Gastroesophageal sphincter (tissue), 4 donors: ENCODE measurements around the gene GDPD3. TPM values are rescaled to one million over a fixed set of nuclear protein-coding genes. Genes with fewer than 3 reads are reported as not detected.
"Not testable (repeated sequence)": the region's sequence is repeated elsewhere in the genome, so short reads cannot be mapped to it uniquely, and the experiment has no call there.

Experiments used
- ATAC-seq: fragments of 150-250 bp; one replicate; pipeline ENCODE4 v1.9.1; 2016; ENCODE audit warnings: mild to moderate bottlenecking, moderate library complexity
- H3K27ac ChIP-seq, 4 donors: fragments of 200-600 bp; sonication (generic) in 3 of 4; 1 replicate in 3 of 4; 2 replicates in 1 of 4; pipeline ENCODE4 v1.5.1; 2016 to 2019
- H3K27me3 ChIP-seq: fragments of 200-600 bp; sonication (generic); one replicate; pipeline ENCODE4 v1.5.1; 2019
- H3K36me3 ChIP-seq, 2 donors: fragments of 200-600 bp; sonication (generic); one replicate each; pipeline ENCODE4 v1.5.1; 2019; ENCODE audit warnings: control low read depth in 1 of 2
- H3K4me1 ChIP-seq, 3 donors: fragments of 200-600 bp; sonication (generic); 1 replicate in 2 of 3; 2 replicates in 1 of 3; pipeline ENCODE4 v1.5.1; 2016 to 2019; ENCODE audit warnings: control low read depth in 2 of 3
- H3K4me3 ChIP-seq, 2 donors: fragments of 200-600 bp; sonication (generic); one replicate each; pipeline ENCODE4 v1.5.1; 2019; ENCODE audit warnings: mild to moderate bottlenecking in 1 of 2, moderate library complexity in 1 of 2
- H3K9me3 ChIP-seq, 3 donors: fragments of 200-600 bp; sonication (generic); one replicate each; pipeline ENCODE4 v1.5.1; 2017 to 2019; ENCODE audit warnings: control low read depth in 2 of 3
- CTCF ChIP-seq, 4 experiments: fragments of 200-600 bp in 2 of 4; fragments of 450-650 bp in 2 of 4; sonication (generic) in 1 of 4; IDR thresholded peaks; one replicate each; pipeline ENCODE4 v1.5.1; 2017 to 2019; ENCODE audit warnings: antibody characterized with exemption in 4 of 4, mild to moderate bottlenecking in 2 of 4, moderate library complexity in 2 of 4
- EP300 ChIP-seq: sonication (generic); formaldehyde crosslinking; IDR thresholded peaks from one replicate; pipeline ENCODE4 v1.6.1; 2017; ENCODE audit warnings: antibody characterized with exemption, mild to moderate bottlenecking
- POLR2A ChIP-seq, 2 donors: fragments of 450-650 bp; IDR thresholded peaks; one replicate each; pipeline ENCODE4 v1.6.1; 2017; ENCODE audit warnings: antibody characterized with exemption in 2 of 2, mild to moderate bottlenecking in 2 of 2, moderate library complexity in 1 of 2
- POLR2AphosphoS5 ChIP-seq: sonication (generic); formaldehyde crosslinking; IDR thresholded peaks from one replicate; pipeline ENCODE4 v1.6.1; 2017; ENCODE audit warnings: antibody characterized with exemption
- WGBS, 2 donors: methylation state at CpG; one replicate each; pipeline ENCODE4 v1.1.5; 2018; ENCODE audit warnings: low coverage in 1 of 2; 5-methylcytosine and 5-hydroxymethylcytosine counted together
- total RNA-seq, 4 donors: library from RNA; depleted of rRNA; stranded (reverse); fragments of >200 nt; gene quantifications; one replicate each; pipeline ENCODE4 v1.1.0, GENCODE V29; 2016

The GDPD3 gene
- total RNA-seq, 4 donors from 2014 or later, result 1.1 to 3.1 (median 1.9) TPM

GRCh38 chr16:30137897-30138296 lies 24.6 kb upstream of the GDPD3 start:
- H3K4me3 ChIP-seq, result no peak overlapping the region
- H3K27me3 ChIP-seq, result no peaks in the 10 kb centered on the region
- H3K27ac ChIP-seq, result no peak overlapping the region
- H3K4me1 ChIP-seq, result no peaks in the 10 kb centered on the region
- H3K36me3 ChIP-seq, result no peaks in the 10 kb centered on the region
- no peaks in the 10 kb centered on the region for H3K9me3 ChIP-seq
- WGBS, 2 donors, result 70 to 71% methylated on average over 3 to 8 of the region's 8 CpGs
- no peak for ATAC-seq
- TF ChIP-seq EP300 (no peak), POLR2A (IDR thresholded peaks at IDR 0.05) (no peak), CTCF (IDR thresholded peaks at IDR 0.05) (no peak), POLR2AphosphoS5 (no peak)

GRCh38 chr16:30136971-30137605 lies 23.8 kb upstream of the GDPD3 start:
- H3K36me3 ChIP-seq, result no peaks in the 10 kb centered on the region
- H3K9me3 ChIP-seq, result no peaks in the 10 kb centered on the region
- H3K4me1 ChIP-seq, result peaks cover 0 to 2% (median 0%) of the 10 kb centered on the region in 3 donors
- H3K4me3 ChIP-seq, result no peak overlapping the region
- no peak overlapping the region for H3K27ac ChIP-seq
- no peaks in the 10 kb centered on the region for H3K27me3 ChIP-seq
- TF ChIP-seq POLR2A (IDR thresholded peaks at IDR 0.05) (no peak), POLR2AphosphoS5 (no peak), CTCF (IDR thresholded peaks at IDR 0.05) (no peak), EP300 (no peak)
- WGBS, 2 donors, result 57 to 58% methylated on average over 1 to 8 of the region's 11 CpGs
- ATAC-seq, result no peak

DNA sequence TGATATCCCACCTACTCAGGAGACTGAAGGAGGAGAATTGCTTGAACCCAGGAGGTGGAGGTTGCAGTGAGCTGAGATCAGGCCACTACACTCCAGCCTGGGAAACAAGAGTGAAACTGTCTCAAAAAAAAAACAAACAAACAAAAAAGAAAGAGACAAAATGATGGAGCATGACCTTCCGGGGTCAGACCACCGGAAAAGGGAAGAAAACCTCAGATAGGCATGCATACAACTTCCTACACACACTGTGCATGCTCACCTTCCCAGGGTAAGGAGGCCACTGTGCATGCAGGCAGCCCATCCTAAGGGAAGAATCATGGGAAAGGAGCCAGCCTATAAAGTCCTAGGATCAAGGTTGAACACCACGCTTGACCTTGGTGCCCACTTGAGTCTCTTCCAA lies 19.3 kb upstream of the GDPD3 start:
- Histone ChIP-seq H3K4me3 (no peak overlapping the region), H3K4me1 (peaks cover 0 to 9% (median 0%) of the 10 kb centered on the region in 3 donors), H3K27me3 (no peaks in the 10 kb centered on the region), H3K9me3 (no peaks in the 10 kb centered on the region), H3K36me3 (no peaks in the 10 kb centered on the region), H3K27ac (no peak overlapping the region)
- no peak for ATAC-seq
- 64 to 66% methylated on average over 2 to 3 of the region's 3 CpGs for WGBS, 2 donors
- TF ChIP-seq CTCF (IDR thresholded peaks at IDR 0.05) (no peak), POLR2A (IDR thresholded peaks at IDR 0.05) (no peak), POLR2AphosphoS5 (no peak), EP300 (no peak)

DNA sequence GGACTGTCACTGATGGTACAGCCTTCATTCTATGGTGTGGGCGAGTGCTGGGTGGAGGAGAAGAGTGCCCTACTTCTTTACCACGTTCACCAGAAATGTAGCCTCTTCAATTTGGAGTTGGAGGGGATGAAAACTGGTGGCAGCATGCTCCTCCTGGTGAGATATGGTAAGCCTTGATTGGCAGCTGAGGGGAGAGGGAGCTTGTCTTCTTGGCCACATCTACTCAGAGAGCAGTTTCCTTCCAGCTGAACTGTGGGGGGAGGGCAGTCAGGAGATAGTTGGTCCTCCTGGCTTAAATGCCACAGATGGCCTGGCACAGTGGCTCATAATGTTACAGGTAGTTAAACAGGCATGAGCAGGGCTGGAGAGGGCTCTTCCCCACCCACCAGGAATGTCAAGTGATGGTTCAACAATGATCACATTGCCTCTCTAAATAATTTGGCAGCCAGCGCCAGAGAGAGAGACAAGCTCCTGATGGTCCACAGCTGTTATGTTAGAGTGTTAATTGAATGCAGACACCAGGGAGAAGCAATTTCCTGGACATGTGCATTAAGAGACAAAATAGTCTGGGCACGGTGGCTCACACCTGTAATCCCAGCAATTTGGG lies 18.6 kb upstream of the GDPD3 start:
- Histone ChIP-seq H3K27me3 (no peaks in the 10 kb centered on the region), H3K9me3 (no peaks in the 10 kb centered on the region), H3K36me3 (no peaks in the 10 kb centered on the region), H3K4me3 (no peak overlapping the region), H3K4me1 (peaks cover 0 to 9% (median 0%) of the 10 kb centered on the region in 3 donors), H3K27ac (no peak overlapping the region)
- 0 to 43% methylated on average over 1 to 4 of the region's 4 CpGs for WGBS, 2 donors
- no peak for ATAC-seq
- TF ChIP-seq EP300 (no peak), POLR2A (IDR thresholded peaks at IDR 0.05) (no peak), POLR2AphosphoS5 (no peak), CTCF (IDR thresholded peaks at IDR 0.05) (no peak)

- 63 to 86% methylated on average over 1 of the region's 1 CpG for WGBS, 2 donors
- ATAC-seq, result no peak
Measured at GRCh38 chr16:30127993-30128392, 14.7 kb upstream of the GDPD3 start.

GRCh38 chr16:30125690-30126089 lies 12.4 kb upstream of the GDPD3 start:
- not testable (repeated sequence) for H3K36me3 ChIP-seq, H3K9me3 ChIP-seq, H3K27ac ChIP-seq, H3K4me3 ChIP-seq, H3K27me3 ChIP-seq, ATAC-seq
- peaks cover 0 to 35% (median 6%) of the 10 kb centered on the region in 3 donors for H3K4me1 ChIP-seq
- WGBS, 2 donors, result 94 to 100% methylated on average over 3 to 6 of the region's 9 CpGs

More at GRCh38 chr16:30127993-30128392, 14.7 kb upstream of the GDPD3 start:
- Histone ChIP-seq H3K4me1 (peaks cover 0 to 25% (median 0%) of the 10 kb centered on the region in 3 donors), H3K27ac (no peak overlapping the region), H3K36me3 (no peaks in the 10 kb centered on the region), H3K27me3 (no peaks in the 10 kb centered on the region), H3K4me3 (no peak overlapping the region), H3K9me3 (no peaks in the 10 kb centered on the region)
- TF ChIP-seq CTCF (IDR thresholded peaks at IDR 0.05) (no peak), EP300 (no peak), POLR2A (IDR thresholded peaks at IDR 0.05) (no peak)
